ENCODE data around the gene PPP6C.

The PPP6C gene

GRCh38 chr9:125103021-125103420 lies 86.6 kb downstream of the PPP6C start:
- in situ Hi-C loops (cut with HindIII; ENCODE audit: low sequenced_read_pairs): no loop called here

GRCh38 chr9:125100822-125101221 lies 88.8 kb downstream of the PPP6C start:
- in situ Hi-C loops (cut with HindIII; ENCODE audit: low sequenced_read_pairs): no loop called here
- no peak for DNase-seq (ENCODE audit: low read depth)
- TF ChIP-seq CTCF (IDR thresholded peaks at IDR 0.05; ENCODE audit: low read depth, low read length, missing control alignments): no peak
- H3K4me3 ChIP-seq (ENCODE audit: low read depth, low read length): no peak overlapping the region

More at GRCh38 chr9:125103021-125103420, 86.6 kb downstream of the PPP6C start:
- no peak overlapping the region for H3K4me3 ChIP-seq (ENCODE audit: low read depth, low read length)
- no peak for DNase-seq (ENCODE audit: low read depth)
- TF ChIP-seq CTCF (IDR thresholded peaks at IDR 0.05; ENCODE audit: low read depth, low read length, missing control alignments): no peak

GRCh38 chr9:125099816-125100215 lies 89.8 kb downstream of the PPP6C start:
- in situ Hi-C loops (cut with HindIII; ENCODE audit: low sequenced_read_pairs): no loop called here
- DNase-seq (ENCODE audit: low read depth): no peak
- no peak overlapping the region for H3K4me3 ChIP-seq (ENCODE audit: low read depth, low read length)
- no peak for TF ChIP-seq CTCF (IDR thresholded peaks at IDR 0.05; ENCODE audit: low read depth, low read length, missing control alignments)

Measured in astrocyte of the cerebellum (primary cell).